OCI-M2 (cell line): ENCODE results near the gene MYBPC2.
A peak's percentile ranks its signal among the peaks of the same experiment; 100 is the strongest.
"Not testable (repeated sequence)": the region's sequence is repeated elsewhere in the genome, so short reads cannot be mapped to it uniquely, and the experiment has no call there.

Source experiments
- DNase-seq: peaks from one replicate; lab custom pipeline; 2025; ENCODE audit not compliant: unreplicated experiment; lab: John Stamatoyannopoulos, UW

Gene MYBPC2

DNA sequence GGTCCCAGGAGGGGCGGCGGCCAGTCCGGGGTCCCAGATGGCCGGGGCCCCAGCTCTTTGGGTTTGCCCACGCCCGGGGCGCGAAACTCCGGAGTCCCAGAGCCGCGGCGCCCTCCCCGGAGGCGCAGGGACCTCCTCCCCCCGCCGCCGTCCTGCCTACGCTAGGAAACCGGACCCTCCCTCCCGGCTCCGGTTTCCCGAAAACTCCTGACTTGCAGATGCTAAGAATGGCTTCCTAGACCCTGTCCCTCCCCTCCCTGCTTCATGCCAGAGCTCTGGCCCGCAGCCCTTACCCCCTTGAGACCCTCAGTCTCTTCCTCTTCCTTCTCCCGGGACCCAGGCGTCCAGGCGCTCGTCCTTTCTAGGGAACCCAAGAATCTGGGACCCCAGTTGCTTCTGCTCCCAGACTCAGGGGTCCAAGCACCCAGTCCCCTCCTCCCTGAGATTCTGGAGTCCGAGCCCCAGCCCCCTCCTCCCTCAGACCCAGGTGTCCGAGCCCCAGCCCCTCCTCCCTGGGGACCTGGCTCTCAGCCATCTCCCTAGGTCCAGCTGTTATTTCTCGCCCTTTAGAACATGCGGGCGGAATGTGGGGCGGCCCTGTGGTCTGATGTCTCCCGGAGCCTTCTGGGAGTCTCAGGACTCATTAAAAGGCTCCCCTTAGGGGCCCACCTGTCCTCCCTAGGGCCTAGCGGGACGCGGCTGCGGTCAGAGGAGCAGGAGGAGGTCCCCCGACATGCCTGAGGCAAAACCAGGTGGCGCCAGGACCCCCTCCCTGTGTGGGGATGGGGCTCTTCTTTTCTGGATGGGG is at the start of gene MYBPC2:
Gene MYBPC2, plus strand, starts transcription at position 672 of the 808 bp plus-strand sequence. Its CDS starts 62 bp downstream, at position 734.
- no peak for DNase-seq

DNA sequence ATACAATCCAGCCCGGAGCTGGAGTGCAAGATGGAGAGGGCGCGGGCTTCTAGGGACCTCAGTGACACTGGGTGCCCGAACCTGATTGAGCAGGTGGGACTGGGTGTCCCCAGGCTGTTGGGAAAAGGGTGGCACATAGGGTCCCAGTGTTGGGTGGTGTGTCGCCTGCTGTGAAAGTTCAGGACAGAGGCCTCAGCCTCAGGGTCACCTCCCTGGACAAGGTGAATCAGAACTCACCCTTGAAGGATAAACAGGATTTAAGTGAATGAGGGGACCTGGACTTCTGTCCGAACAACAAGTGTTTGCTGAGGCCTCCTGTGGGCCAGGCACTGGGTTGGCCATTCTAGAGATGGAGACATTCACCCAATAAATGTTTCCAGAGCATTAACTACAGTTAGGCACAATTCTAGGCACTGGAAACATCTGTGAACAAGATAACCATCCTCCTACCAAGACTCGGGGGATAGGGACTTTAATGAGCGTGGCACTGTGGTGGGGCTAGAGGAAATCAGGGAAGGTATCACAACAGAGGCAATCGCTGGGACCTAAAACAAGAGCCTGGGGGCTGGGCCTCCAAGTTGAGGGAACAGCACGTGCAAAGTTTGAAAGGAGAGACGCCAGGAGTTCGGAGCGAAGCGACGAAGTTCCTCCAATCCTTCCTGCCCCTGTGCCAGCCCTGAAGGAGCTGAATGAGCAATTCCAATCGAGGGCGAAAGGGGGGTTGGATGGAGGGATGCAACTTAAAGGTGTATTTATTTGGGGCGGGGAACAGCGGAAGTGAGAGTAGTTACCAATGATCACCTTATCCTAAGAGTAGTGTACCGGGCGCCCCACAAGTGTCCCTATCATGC is 49.5 kb upstream of the MYBPC2 start:
- DNase-seq = no peak

DNA sequence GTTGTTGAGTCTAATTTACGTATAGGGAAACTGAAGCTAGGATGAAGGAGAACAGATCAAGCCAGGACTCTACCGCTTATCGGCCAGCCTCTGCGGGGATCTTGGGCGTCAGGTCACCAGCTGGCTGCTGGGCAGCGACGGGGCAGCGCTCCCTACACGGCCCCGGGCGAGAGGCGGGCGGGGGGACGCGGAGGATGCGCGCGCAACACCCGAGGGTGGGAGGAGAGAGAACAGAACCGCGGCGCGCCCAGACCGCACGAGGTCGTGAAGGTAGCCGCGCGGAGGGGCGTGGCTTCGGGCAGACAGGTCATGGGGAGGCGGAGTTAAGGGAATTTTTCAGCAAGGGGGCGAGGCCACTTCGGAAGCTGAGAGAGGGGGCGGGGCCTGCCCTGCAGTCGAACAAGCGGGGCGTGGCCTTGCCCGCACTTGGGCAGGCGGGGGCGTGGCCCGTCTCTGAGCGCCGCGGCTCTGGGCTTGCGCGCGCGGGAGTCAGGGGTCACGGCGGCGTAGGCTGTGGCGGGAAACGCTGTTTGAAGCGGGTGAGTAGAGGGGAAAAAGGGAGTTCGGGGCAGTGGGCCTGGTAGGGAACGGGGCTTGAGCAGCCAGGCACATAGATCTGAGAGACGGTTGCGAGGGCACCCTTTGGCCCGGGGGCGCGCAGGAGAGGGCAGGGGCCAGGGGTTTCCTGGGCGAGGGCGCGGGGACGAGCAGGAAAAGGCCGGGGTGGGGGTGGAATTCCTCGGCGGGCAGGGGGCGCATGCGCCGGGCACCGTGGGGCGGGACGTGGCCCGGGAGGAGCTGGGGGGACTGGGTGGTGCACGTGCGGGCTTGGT is 48.6 kb upstream of the MYBPC2 start, which contains the start of gene POLD1:
Gene POLD1, plus strand, starts transcription at position 496 of the 833 bp plus-strand sequence. CDS start 14,505 bp downstream, outside the sequence.
- peak; percentile 88 for DNase-seq

DNA sequence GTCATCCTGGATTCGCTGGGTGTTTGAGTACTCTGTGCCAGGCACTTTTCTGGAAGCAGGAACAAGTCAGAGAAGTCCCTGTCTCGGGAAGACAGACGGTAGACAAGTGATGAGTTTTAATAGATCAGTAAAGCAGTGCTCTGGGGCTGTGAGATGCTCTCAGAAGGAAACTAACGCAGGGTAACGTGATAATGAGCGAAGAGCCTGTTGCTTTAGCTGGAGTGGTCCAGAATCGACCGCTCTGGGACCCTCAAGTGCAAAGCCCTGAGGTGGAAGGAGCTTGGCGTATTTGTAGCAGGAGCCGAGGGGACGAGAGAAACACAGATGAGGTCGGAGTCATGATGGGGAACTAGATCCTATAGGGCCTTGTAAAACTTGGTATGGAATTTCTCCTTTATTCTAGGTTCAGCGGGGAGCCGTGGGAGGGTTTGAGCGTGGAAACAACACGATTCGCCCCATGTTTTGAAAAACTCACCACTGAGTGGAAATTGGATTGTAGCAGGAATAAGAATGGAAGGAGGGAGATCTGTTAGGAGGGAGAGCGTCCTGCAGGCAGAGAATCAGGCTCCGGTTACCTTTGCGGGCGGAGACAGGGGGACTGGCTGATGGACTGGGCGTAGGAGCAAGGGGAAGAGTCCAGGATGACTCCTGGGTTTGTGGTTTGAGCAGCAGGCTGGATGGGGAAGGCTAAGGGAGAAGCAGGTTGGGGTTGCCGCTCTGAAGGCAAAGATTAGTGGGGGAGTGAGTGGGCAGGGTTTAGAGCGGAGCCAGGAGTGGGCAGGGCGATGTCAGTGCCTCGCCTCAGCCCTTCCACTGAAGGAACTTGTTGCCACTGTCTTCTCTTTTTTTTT is 47.8 kb upstream of the MYBPC2 start:
- DNase-seq = no peak

DNA sequence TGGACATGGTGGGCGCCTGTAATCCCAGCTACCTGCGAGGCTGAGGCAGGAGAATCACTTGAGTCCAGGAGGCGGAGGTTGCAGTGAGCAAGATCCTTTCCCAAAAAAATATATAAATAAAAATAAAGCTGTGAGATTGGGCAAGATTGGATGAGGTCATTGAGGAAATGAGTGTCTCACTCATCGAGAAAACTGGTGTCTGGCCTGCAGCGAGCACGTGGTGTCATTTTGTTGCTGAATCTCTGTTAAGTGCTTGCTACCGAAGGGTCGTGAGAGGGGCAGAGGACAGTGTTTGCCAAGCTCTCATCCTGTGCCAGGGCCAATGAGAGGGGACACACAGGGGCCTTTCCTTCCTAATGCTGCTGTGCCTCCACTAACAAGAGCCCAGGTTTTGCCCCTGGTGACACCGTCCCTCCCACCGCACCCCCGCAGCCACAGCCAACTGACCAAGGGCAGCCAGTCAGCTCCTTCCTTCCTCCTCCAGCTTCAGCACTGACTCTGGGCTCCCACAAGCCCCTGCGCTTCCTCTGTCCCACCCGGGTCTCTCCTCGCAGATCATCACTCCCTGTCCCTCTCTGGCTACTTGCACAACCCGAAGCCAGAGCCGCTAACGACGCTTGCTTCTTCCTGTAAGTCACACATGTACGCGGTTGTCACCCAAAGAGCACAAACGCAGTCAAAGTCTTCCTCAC is 45.4 kb upstream of the MYBPC2 start:
- no peak for DNase-seq

DNA sequence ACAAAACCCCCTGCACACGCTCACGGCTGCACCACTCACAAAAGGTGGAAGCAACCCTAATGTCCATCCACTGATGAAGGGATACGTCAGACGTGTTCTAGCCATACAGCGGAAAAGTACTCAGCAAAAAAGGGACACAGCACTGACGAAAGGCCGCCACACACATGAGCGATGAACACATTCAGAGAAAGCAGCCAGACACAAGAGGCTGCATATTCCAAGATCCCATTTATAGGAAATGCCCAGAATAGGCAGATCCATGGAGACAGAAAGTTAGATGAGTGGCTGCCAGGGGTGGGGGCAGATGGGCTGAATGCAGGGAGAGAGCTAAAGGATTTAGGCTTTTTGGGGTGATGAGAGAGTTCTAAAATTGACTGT is 44.8 kb upstream of the MYBPC2 start:
- no peak for DNase-seq

DNA sequence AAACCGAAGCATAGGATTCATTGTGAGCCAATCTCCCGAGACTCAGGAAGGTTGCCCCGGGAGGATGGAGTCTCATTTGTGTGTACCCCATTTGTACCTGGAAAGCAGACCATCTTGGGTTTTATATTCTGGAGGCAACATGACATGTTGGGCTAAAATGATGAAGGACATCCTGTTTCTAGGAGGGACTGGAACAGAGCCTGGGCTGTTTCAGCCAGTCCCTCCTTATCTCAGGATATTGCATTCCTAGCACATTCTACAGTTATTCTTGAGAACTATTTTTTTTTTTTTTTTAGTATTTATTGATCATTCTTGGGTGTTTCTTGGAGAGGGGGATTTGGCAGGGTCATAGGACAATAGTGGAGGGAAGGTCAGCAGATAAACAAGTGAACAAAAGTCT is 42.4 kb upstream of the MYBPC2 start:
- DNase-seq = not testable (repeated sequence)

DNA sequence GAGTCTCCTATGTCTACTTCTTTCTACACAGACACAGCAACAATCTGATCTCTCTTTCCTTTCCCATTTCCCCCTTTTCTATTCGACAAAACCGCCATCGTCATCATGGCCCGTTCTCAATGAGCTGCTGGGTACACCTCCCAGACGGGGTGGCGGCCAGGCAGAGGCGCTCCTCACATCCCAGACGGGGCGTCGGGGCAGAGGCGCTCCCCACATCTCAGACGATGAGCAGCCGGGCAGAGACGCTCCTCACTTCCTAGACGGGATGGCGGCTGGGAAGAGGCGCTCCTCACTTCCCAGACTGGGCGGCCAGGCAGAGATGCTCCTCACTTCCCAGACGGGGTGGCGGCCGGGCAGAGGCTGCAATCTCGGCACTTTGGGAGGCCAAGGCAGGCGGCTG is 41.7 kb upstream of the MYBPC2 start:
- DNase-seq = not testable (repeated sequence)

DNA sequence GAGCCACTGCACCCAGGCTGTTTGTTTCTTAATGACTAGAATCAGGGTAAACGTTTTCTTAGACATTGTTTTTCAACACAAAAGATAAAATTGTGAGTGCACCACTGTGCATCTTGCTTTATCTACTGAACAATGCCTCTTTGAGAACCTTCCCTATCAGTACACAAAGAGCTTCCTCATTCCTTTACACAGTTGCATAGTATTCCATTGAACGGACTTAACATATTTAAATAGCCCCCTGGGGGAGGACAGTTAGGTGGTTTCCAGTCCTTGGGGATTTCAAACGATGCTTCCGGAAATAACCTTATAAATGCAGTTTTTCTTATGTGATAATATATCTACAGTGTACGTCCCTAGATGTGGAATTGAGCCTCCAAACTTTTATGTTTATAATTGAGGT is 39.9 kb upstream of the MYBPC2 start:
- no peak for DNase-seq

DNA sequence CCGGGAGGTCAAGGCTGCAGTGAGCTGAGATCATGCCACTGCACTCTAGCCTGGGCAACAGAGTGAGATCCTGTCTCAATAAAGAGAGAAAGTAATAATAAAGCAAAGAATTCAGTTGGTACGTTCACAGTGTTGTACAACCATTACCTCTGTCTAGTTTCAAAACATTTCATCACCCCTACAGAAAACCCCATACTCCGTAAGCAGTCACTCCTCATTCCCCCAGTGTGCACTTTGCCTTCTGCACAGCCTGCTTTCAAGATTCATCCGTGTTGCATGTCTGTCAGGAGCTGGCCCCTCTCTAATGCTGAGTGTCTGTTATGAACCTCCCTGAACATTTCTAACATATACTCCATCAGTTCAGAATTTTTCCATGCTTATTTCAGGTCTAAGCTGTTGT is 39.1 kb upstream of the MYBPC2 start:
- no peak for DNase-seq

DNA sequence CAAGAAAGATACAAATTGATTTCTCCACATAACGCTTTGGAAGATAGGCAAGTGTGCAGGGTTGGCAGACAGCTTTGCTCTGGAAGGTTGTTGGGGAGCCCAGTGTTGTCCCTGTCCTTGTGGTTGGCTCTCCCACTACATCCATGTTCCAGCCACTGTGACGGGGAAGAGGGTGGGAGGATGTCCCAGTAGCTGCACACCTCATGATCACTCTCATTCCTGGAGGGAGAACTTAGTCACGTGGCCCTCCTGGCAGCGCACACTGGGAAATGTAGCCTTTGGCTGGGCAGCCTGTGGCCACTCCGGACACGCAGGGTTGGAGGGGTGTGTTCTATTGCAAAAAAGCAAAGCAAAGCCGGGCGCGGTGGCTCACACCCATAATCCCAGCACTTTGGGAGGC is 38.7 kb upstream of the MYBPC2 start:
- DNase-seq = no peak

DNA sequence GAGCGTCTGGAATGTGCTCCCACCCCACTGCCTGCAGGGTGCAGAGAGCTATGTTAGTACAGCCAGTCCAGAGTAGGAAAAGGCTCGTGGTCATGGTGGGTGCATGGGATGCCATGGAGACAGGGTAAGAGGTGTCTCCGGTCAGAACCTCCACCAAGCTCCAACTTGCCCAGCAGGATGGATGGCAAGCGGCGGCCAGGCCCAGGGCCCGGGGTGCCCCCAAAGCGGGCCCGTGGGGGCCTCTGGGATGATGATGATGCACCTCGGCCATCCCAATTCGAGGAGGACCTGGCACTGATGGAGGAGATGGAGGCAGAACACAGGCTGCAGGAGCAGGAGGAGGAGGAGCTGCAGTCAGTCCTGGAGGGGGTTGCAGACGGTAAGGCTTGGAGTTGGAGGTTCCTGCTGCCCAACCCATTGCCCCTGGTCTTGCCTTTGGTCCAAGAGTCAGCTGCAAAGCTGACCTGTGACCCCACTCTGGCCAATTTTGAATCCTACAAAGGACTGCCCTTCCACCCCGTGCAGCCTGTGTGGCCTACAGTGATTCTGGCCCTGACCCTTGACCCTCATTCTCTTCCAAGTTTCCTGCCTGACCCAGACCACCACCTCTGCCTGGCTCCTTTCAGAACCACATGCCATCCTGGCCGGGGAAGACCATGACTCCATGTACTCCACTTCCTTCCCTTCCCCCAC is 33.9 kb upstream of the MYBPC2 start:
- no peak for DNase-seq

DNA sequence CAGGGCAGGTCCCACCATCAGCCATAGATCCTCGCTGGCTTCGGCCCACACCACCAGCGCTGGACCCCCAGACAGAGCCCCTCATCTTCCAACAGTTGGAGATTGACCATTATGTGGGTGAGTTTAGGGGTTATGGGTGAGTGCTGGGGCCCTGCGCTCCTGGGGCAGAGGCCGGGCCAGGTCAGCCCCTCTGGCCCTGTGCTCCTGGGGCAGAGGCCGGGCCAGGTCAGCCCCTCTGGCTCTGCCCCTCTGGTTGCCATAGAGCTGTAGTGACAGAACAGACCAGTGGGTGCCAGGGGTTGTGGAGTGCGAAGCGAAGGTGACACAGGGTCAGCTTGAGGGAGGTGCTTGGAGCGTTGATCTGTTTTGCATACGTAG is 33.3 kb upstream of the MYBPC2 start:
- DNase-seq = no peak

DNA sequence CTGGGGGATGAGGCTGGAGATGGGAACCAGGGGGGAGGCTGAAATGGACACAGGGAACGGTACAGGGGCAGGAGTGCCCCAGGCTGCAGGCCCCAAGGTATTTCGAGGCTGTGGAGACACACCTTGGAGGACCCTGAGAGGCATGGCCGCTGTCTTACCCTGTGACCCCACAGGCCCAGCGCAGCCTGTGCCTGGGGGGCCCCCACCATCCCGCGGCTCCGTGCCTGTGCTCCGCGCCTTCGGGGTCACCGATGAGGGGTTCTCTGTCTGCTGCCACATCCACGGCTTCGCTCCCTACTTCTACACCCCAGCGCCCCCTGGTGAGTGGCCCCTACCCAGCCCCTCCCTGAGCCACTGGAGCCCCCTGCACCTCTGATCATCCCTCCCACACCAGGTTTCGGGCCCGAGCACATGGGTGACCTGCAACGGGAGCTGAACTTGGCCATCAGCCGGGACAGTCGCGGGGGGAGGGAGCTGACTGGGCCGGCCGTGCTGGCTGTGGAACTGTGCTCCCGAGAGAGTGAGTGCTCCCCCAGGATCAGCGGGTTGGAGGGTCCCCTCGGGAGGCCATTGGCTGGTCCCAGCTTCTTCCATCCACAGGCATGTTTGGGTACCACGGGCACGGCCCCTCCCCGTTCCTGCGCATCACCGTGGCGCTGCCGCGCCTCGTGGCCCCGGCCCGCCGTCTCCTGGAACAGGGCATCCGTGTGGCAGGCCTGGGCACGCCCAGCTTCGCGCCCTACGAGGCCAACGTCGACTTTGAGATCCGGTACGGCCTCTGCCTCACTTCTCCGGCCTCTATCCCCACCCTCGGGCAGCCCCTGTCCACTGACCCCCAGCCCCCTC is 30.9 kb upstream of the MYBPC2 start:
- DNase-seq = no peak

DNA sequence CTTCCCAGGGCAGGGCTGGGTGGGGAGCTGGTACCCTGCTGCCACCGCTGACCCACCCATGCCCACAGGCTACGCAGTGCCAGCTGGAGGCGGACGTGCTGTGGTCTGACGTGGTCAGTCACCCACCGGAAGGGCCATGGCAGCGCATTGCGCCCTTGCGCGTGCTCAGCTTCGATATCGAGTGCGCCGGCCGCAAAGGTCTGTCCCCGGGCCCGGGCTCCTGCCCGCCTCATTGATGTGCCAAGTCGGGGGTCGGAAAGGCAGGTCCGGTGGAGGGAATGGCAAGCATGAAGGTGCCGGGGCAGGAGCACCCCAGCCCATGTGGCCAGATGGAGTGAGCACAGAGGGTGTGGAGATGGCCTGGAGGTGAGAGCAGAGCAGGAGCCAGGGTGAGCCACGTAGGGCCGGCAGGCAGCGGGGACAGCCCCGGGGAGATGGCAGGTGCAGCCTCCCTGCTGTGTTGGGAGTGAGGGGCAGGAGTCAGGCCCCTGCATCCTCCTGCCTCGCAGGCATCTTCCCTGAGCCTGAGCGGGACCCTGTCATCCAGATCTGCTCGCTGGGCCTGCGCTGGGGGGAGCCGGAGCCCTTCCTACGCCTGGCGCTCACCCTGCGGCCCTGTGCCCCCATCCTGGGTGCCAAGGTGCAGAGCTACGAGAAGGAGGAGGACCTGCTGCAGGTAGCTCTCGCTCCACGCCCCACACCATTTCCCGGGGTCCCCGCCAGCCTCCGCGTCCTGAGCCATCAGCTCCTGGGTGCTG is 30.0 kb upstream of the MYBPC2 start:
- DNase-seq = no peak

DNA sequence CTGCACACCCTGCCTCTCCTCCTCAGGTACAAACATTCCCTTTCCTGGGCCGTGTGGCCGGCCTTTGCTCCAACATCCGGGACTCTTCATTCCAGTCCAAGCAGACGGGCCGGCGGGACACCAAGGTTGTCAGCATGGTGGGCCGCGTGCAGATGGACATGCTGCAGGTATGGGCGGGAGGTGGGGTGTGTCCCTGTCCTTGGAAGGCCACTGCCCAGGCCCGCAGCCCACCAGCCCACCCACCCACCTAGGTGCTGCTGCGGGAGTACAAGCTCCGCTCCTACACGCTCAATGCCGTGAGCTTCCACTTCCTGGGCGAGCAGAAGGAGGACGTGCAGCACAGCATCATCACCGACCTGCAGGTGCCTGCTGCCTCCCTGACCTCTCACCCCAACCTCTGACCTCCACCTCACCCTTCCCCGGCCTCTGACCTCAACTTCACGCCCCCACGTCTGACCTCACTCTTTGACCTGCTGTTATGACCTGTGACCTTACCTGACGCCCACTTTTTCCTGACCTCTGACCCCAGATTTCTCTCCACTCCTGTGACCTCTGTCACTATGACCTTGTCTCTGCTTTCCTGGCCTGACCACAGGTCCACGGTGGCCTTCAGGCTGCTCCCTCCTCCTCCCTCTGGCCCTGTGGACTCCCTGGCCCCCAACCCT is 26.4 kb upstream of the MYBPC2 start:
- DNase-seq = no peak

DNA sequence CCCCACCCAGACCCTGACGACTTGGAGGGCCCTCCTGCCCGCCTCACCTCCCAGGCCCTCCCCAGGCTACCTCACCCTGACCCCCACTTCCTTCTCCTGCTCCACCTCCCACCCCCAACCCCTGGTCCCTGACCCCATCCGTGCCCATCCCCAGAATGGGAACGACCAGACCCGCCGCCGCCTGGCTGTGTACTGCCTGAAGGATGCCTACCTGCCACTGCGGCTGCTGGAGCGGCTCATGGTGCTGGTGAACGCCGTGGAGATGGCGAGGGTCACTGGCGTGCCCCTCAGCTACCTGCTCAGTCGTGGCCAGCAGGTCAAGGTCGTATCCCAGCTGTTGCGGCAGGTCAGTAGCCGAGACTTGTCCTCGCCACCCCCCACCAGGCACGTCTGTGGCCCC is 25.9 kb upstream of the MYBPC2 start:
- no peak for DNase-seq
